Astrocyte of the hippocampus (primary cell): ENCODE measurements around the gene ZNF333.
"Not testable (repeated sequence)": the region's sequence is repeated elsewhere in the genome, so short reads cannot be mapped to it uniquely, and the experiment has no call there.

ENCODE experiments used
- DNase-seq: peaks from one replicate; pipeline ENCODE4 v3.0.0; 2011; ENCODE audit warnings: low read depth, low spot score

Gene ZNF333

GRCh38 chr19:14699641-14700040, 9.8 kb downstream of the ZNF333 start:
- DNase-seq, result no peak

GRCh38 chr19:14700711-14701375, 11.0 kb downstream of the ZNF333 start:
- DNase-seq, result no peak

- DNase-seq, result no peak
These were observed 14.0 kb downstream of the ZNF333 start for GRCh38 chr19:14703833-14704232.

GRCh38 chr19:14704450-14704849, 14.6 kb downstream of the ZNF333 start:
- no peak for DNase-seq

- DNase-seq, result no peak
These were observed 26.0 kb downstream of the ZNF333 start for GRCh38 chr19:14715841-14716240.

GRCh38 chr19:14718522-14719116, 28.8 kb downstream of the ZNF333 start:
- DNase-seq, result no peak

GRCh38 chr19:14719162-14719561, 29.3 kb downstream of the ZNF333 start:
- no peak for DNase-seq

GRCh38 chr19:14722127-14722526, 32.3 kb downstream of the ZNF333 start:
- DNase-seq, result no peak

GRCh38 chr19:14728595-14728994, 38.7 kb downstream of the ZNF333 start:
- DNase-seq, result no peak

GRCh38 chr19:14731200-14731599, 41.4 kb downstream of the ZNF333 start:
- no peak for DNase-seq

GRCh38 chr19:14732510-14732909, 42.7 kb downstream of the ZNF333 start:
- DNase-seq, result no peak

- DNase-seq, result no peak
These were observed 43.7 kb downstream of the ZNF333 start for GRCh38 chr19:14733574-14733973.

GRCh38 chr19:14735915-14736314, 46.1 kb downstream of the ZNF333 start:
- no peak for DNase-seq

- DNase-seq, result no peak
These were observed 57.0 kb downstream of the ZNF333 start for GRCh38 chr19:14746886-14747285.

- DNase-seq, result no peak
These were observed 58.8 kb downstream of the ZNF333 start for GRCh38 chr19:14748601-14749000.

GRCh38 chr19:14758816-14759215, 69.0 kb downstream of the ZNF333 start:
- DNase-seq, result no peak

GRCh38 chr19:14761607-14762006, 71.8 kb downstream of the ZNF333 start:
- DNase-seq, result no peak

GRCh38 chr19:14762111-14762510, 72.3 kb downstream of the ZNF333 start:
- DNase-seq, result no peak

GRCh38 chr19:14763497-14764145, 73.8 kb downstream of the ZNF333 start:
- no peak for DNase-seq

GRCh38 chr19:14764401-14764800, 74.6 kb downstream of the ZNF333 start:
- no peak for DNase-seq

GRCh38 chr19:14765403-14765802, 75.6 kb downstream of the ZNF333 start:
- not testable (repeated sequence) for DNase-seq

- not testable (repeated sequence) for DNase-seq
These were observed 76.0 kb downstream of the ZNF333 start for GRCh38 chr19:14765841-14766240.

- no peak for DNase-seq
These were observed 77.7 kb downstream of the ZNF333 start for GRCh38 chr19:14767466-14767971.
